Adrenal gland (tissue), 12 donors: ENCODE data around the gene CARD18. TPM values are rescaled to one million over a fixed set of nuclear protein-coding genes. Genes with fewer than 3 reads are reported as not detected.

ENCODE experiments used
- DNase-seq, 7 donors: peaks; one replicate each; pipeline ENCODE4 v3.0.0-alpha.2; 2019 to 2020
- H3K27ac ChIP-seq, 5 donors: fragments of 200-600 bp; sonication (generic) in 4 of 5; 1 replicate in 3 of 5; 2 replicates in 2 of 5; pipeline versions ENCODE4 v1.5.1 to v1.8.0; 2016 to 2020; ENCODE audit warnings: mild to moderate bottlenecking in 1 of 5
- H3K27me3 ChIP-seq: fragments of 200-600 bp; 2 replicates; pipeline ENCODE4 v1.8.0; 2021
- H3K36me3 ChIP-seq, 2 donors: fragments of 200-600 bp; replicated peaks in 1 of 2; 1 replicate in 1 of 2; 2 replicates in 1 of 2; pipeline versions ENCODE4 v1.5.1 to v1.8.0; 2018 to 2022
- H3K4me1 ChIP-seq, 2 donors: fragments of 200-600 bp; replicated peaks in 1 of 2; 1 replicate in 1 of 2; 2 replicates in 1 of 2; pipeline versions ENCODE4 v1.5.1 to v1.8.0; 2018 to 2021
- H3K4me3 ChIP-seq, 4 donors: fragments of 200-600 bp; sonication (generic) in 3 of 4; one replicate each; pipeline ENCODE4 v1.5.1; 2016 to 2018
- H3K9me3 ChIP-seq, 3 donors: fragments of 200-600 bp; sonication (generic) in 1 of 3; replicated peaks in 1 of 3; 1 replicate in 2 of 3; 2 replicates in 1 of 3; pipeline versions ENCODE4 v1.5.1 to v1.8.0; 2016 to 2021
- POLR2A ChIP-seq, 2 donors: fragments of 450-650 bp; IDR thresholded peaks; one replicate each; pipeline ENCODE4 v1.6.1; 2017; ENCODE audit warnings: antibody characterized with exemption in 2 of 2, mild to moderate bottlenecking in 2 of 2, moderate library complexity in 1 of 2
- WGBS, 4 donors: extraction: QIAGEN DNeasy Blood & Tissue Kit in 2 of 4; methylation state at CpG; one replicate each; pipeline versions ENCODE4 v1.1.5 to v1.1.7; 2013 to 2017; 5-methylcytosine and 5-hydroxymethylcytosine counted together
- intact Hi-C, 2 donors: fragments of 100-400 bp; cut with DNase I; formaldehyde crosslinking; loops; one replicate each; pipeline versions ENCODE4 v1.14.1 to v1.15.0; 2022 to 2023
- polyA plus RNA-seq, 3 donors: library from polyadenylated mRNA; stranded (reverse); fragments of 200-250 nt in 2 of 3; fragments of 350-450 nt in 1 of 3; fragmentation: Illumina TruSeq in 1 of 3; extraction: RNeasy Lipid Tissue Mini Kit (QIAGEN cat#74804) in 1 of 3; gene quantifications; one replicate each; pipeline ENCODE4 v1.2.3, GENCODE V29; 2013 to 2014
- total RNA-seq, 9 donors: library from RNA; depleted of rRNA in 4 of 9; stranded (reverse); fragments of >200 nt in 4 of 9; fragments of 120-200 nt in 1 of 9; fragmentation: NEBNext Ultra II Directional in 1 of 9; extraction: Animal tissue kit (Norgen Biotek cat#: 25700) in 1 of 9; gene quantifications; one replicate each; pipeline versions ENCODE4 v1.1.0 to v1.2.4, GENCODE V29; 2013 to 2023
- TF ChIP-seq, protein P1 (sequence below), 6 experiments: fragments of 450-650 bp in 4 of 6; fragments of 200-600 bp in 2 of 6; sonication (generic) in 1 of 6; IDR thresholded peaks; 1 replicate in 5 of 6; 2 replicates in 1 of 6; pipeline versions ENCODE4 v1.5.1 to v1.8.0; 2016 to 2021; ENCODE audit warnings: antibody characterized with exemption in 6 of 6, mild to moderate bottlenecking in 2 of 6, moderate library complexity in 1 of 6
- donor health status: healthy with polysubstance abuse.
- donor health status: Bipolar disorder and iron deficiency.
- donor health status: DM: yes; HTN: yes; CAD: no.
- donor health status: DM: no; HTN: no; CAD: no.
- donor health status: DM: no; HTN: no; CAD: no.
- donor health status: DM: yes; HTN: yes; CAD: no.

Gene CARD18
- total and polyA plus RNA-seq, 12 donors: not detected

GRCh38 chr11:105144887-105145286, 5.3 kb upstream of the CARD18 start:
- Histone ChIP-seq H3K4me3 (no peak overlapping the region), H3K9me3 (no peaks in the 10 kb centered on the region), H3K4me1 (no peaks in the 10 kb centered on the region), H3K36me3 (no peaks in the 10 kb centered on the region), H3K27me3 (no peaks in the 10 kb centered on the region), H3K27ac (no peak overlapping the region)
- 70 to 84% (median 78%) methylated on average over 2 of the region's 2 CpGs for WGBS, 4 donors
- intact Hi-C loops: no loop called here
- no peak for DNase-seq
- TF ChIP-seq POLR2A (IDR thresholded peaks at IDR 0.05): no peak
- TF ChIP-seq, protein P1, sequence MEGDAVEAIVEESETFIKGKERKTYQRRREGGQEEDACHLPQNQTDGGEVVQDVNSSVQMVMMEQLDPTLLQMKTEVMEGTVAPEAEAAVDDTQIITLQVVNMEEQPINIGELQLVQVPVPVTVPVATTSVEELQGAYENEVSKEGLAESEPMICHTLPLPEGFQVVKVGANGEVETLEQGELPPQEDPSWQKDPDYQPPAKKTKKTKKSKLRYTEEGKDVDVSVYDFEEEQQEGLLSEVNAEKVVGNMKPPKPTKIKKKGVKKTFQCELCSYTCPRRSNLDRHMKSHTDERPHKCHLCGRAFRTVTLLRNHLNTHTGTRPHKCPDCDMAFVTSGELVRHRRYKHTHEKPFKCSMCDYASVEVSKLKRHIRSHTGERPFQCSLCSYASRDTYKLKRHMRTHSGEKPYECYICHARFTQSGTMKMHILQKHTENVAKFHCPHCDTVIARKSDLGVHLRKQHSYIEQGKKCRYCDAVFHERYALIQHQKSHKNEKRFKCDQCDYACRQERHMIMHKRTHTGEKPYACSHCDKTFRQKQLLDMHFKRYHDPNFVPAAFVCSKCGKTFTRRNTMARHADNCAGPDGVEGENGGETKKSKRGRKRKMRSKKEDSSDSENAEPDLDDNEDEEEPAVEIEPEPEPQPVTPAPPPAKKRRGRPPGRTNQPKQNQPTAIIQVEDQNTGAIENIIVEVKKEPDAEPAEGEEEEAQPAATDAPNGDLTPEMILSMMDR (IDR thresholded peaks at IDR 0.05): no peak

DNA sequence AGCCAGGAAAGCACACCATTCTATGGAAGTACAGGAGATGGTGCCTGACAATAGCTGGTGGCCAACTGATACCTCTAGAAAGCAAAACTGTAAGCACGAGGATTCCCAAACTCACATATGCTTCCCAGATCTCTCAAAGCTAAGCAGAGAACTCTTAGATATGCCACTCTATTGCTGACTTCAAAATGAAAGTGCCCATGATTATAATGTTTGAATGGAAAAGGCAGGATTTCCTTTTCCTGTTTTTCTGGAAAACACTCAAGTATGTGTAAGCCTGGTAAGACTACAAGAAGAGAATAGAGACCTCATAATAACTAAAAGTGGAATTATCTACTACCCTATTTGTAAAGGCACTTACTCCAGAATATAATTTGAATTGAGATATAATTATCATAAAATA, 2.6 kb upstream of the CARD18 start:
- Histone ChIP-seq H3K36me3 (no peaks in the 10 kb centered on the region), H3K9me3 (no peaks in the 10 kb centered on the region), H3K27ac (no peak overlapping the region), H3K4me3 (no peak overlapping the region), H3K27me3 (no peaks in the 10 kb centered on the region), H3K4me1 (no peaks in the 10 kb centered on the region)
- intact Hi-C loops: no loop called here
- no peak for DNase-seq
- TF ChIP-seq POLR2A (IDR thresholded peaks at IDR 0.05): no peak
- TF ChIP-seq, protein P1 (IDR thresholded peaks at IDR 0.05): no peak
- 60 to 80% (median 67%) methylated on average over 1 of the region's 1 CpG for WGBS, 4 donors

GRCh38 chr11:105137286-105137685, 2.3 kb downstream of the CARD18 start:
- H3K27me3 ChIP-seq: no peaks in the 10 kb centered on the region
- H3K36me3 ChIP-seq: no peaks in the 10 kb centered on the region
- intact Hi-C loops: no loop called here
- TF ChIP-seq, protein P1 (IDR thresholded peaks at IDR 0.05): no peak
- TF ChIP-seq POLR2A (IDR thresholded peaks at IDR 0.05): no peak
- no peaks in the 10 kb centered on the region for H3K4me1 ChIP-seq
- H3K27ac ChIP-seq: no peak overlapping the region
- H3K9me3 ChIP-seq: no peaks in the 10 kb centered on the region
- no peak for DNase-seq
- H3K4me3 ChIP-seq: no peak overlapping the region
- WGBS, 4 donors: 67 to 83% (median 78%) methylated on average over 1 of the region's 1 CpG

GRCh38 chr11:105135883-105136282, 3.7 kb downstream of the CARD18 start:
- Histone ChIP-seq H3K9me3 (no peaks in the 10 kb centered on the region), H3K36me3 (no peaks in the 10 kb centered on the region), H3K4me3 (no peak overlapping the region), H3K4me1 (no peaks in the 10 kb centered on the region), H3K27ac (no peak overlapping the region), H3K27me3 (no peaks in the 10 kb centered on the region)
- no peak for TF ChIP-seq POLR2A (IDR thresholded peaks at IDR 0.05)
- TF ChIP-seq, protein P1 (IDR thresholded peaks at IDR 0.05): no peak
- 45 to 72% (median 60%) methylated on average over 4 of the region's 4 CpGs for WGBS, 4 donors
- intact Hi-C loops: no loop called here
- no peak for DNase-seq
